Tibial artery (tissue), 4 donors: ENCODE measurements around the gene SBK2.

Experiments used
- DNase-seq, 2 donors: peaks; one replicate each; pipeline ENCODE4 v3.0.0-alpha.2; 2019
- H3K27ac ChIP-seq, 2 donors: fragments of 200-600 bp; sonication (generic) in 1 of 2; 1 replicate in 1 of 2; 2 replicates in 1 of 2; pipeline ENCODE4 v1.5.1; 2018 to 2019; ENCODE audit warnings: mild to moderate bottlenecking in 1 of 2
- H3K27me3 ChIP-seq, 2 donors: fragments of 200-600 bp; sonication (generic) in 1 of 2; one replicate each; pipeline versions ENCODE4 v1.5.1 to v1.6.0; 2016 to 2019
- H3K36me3 ChIP-seq, 3 donors: fragments of 200-600 bp; sonication (generic) in 2 of 3; one replicate each; pipeline ENCODE4 v1.5.1; 2016 to 2019; ENCODE audit warnings: mild to moderate bottlenecking in 2 of 3
- H3K4me1 ChIP-seq, 4 donors: fragments of 200-600 bp; sonication (generic) in 2 of 4; 1 replicate in 3 of 4; 2 replicates in 1 of 4; pipeline ENCODE4 v1.5.1; 2016 to 2019
- H3K4me3 ChIP-seq, 2 donors: fragments of 200-600 bp; sonication (generic) in 1 of 2; 1 replicate in 1 of 2; 2 replicates in 1 of 2; pipeline ENCODE4 v1.5.1; 2018 to 2019; ENCODE audit warnings: mild to moderate bottlenecking in 2 of 2
- H3K9me3 ChIP-seq, 3 donors: fragments of 200-600 bp; sonication (generic) in 1 of 3; one replicate each; pipeline ENCODE4 v1.5.1; 2016 to 2019
- intact Hi-C: fragments of 100-400 bp; cut with DNase I; formaldehyde crosslinking; loops from one replicate; pipeline ENCODE4 v1.15.0; 2023; ENCODE audit warnings: low total_unique reads
- TF ChIP-seq, protein P1 (sequence below), 2 experiments: fragments of 200-600 bp in 1 of 2; fragments of 450-650 bp in 1 of 2; IDR thresholded peaks; one replicate each; pipeline ENCODE4 v1.5.1; 2017 to 2019; ENCODE audit warnings: antibody characterized with exemption in 2 of 2, mild to moderate bottlenecking in 1 of 2, moderate library complexity in 1 of 2

Gene SBK2

DNA sequence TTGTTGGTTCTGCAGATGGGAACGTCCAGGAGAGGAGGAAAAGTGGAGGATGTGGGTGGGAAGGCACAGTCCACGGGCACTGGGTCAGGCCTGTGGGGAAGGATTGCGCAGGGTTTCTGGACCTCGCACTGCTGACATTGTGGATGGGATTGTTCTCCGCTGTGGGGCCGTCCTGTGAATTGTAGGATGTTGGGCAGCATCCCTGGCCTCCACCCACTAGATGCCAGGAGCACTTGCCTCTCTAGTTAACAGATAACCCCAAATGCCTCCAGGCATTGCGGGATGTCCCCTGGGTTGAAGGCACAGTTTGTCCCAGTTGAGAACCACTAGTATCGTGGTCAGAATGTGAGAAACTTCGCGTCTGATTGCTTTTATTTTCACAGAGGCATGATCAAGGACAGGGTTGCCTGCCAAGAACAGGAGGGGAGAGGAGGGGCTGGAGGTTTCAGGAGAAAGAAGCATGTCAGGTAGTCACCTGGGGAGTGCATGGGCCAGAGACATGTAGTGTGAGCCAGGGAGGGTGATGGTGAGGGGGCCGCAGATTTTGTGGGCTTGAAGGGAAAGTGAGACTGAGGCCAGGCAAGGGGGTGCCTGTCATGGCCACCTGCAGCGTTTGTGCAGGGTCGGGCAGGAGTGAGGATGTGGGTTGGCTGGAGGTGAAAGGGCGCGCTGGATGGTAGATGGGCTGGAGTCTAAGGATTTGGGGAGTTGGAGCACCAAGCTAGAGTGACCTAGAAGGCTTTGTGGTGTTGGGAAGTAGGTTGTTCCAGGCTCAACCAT, 57.3 kb downstream of the SBK2 start:
- TF ChIP-seq, protein P1, sequence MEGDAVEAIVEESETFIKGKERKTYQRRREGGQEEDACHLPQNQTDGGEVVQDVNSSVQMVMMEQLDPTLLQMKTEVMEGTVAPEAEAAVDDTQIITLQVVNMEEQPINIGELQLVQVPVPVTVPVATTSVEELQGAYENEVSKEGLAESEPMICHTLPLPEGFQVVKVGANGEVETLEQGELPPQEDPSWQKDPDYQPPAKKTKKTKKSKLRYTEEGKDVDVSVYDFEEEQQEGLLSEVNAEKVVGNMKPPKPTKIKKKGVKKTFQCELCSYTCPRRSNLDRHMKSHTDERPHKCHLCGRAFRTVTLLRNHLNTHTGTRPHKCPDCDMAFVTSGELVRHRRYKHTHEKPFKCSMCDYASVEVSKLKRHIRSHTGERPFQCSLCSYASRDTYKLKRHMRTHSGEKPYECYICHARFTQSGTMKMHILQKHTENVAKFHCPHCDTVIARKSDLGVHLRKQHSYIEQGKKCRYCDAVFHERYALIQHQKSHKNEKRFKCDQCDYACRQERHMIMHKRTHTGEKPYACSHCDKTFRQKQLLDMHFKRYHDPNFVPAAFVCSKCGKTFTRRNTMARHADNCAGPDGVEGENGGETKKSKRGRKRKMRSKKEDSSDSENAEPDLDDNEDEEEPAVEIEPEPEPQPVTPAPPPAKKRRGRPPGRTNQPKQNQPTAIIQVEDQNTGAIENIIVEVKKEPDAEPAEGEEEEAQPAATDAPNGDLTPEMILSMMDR (IDR thresholded peaks at IDR 0.05), result no peak
- Histone ChIP-seq H3K27ac (no peak overlapping the region), H3K4me1 (peaks cover 0 to 32% (median 19%) of the 10 kb centered on the region in 4 donors), H3K9me3 (no peaks in the 10 kb centered on the region), H3K27me3 (peaks cover 0 to 26% of the 10 kb centered on the region in 2 donors), H3K36me3 (peaks cover 11 to 35% (median 30%) of the 10 kb centered on the region in 3 donors), H3K4me3 (no peak overlapping the region)
- intact Hi-C loops, result no loop called here
- no peak for DNase-seq

DNA sequence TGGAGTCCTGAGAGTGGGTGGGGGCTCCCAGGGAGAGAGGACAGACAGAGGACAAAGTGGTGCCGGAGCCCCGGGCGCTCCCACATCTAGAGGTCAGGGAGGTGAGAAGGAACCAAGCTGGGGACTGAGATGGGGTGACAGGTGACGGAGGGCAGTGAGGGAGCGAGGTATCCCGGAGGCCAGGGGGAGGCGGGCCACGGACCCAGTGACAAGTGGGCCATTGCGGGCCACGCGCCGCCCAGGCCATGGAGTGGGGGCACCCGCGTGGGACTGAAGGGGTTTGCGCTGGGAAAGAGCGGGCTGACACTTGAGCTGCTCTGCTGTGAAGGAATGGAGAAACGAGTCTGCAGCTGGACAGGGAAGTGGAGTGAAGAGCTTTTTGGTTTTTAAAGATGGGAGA, 57.9 kb downstream of the SBK2 start:
- Histone ChIP-seq H3K27me3 (peaks cover 0 to 20% of the 10 kb centered on the region in 2 donors), H3K27ac (no peak overlapping the region), H3K9me3 (no peaks in the 10 kb centered on the region), H3K4me1 (peaks cover 0 to 26% (median 13%) of the 10 kb centered on the region in 4 donors), H3K36me3 (peaks cover 11 to 35% (median 29%) of the 10 kb centered on the region in 3 donors), H3K4me3 (no peak overlapping the region)
- TF ChIP-seq, protein P1 (IDR thresholded peaks at IDR 0.05), result no peak
- intact Hi-C loops, result no loop called here
- no peak for DNase-seq
